Endothelial cell of umbilical vein (primary cell): ENCODE results near the gene TM6SF1. TPM values are rescaled to one million over a fixed set of nuclear protein-coding genes. Genes with fewer than 3 reads are reported as not detected.

Experiments used
- BruUV-seq: library from RNA; stranded (reverse); fragments of 400-500 nt; replicated peaks from 2 replicates; lab custom pipeline; 2021; lab: Mats Ljungman, UMichigan
- CTCF ChIA-PET: fragments of 300-600, 350-600 bp; sonication (Branson Sonifier 250); formaldehyde crosslinking; loops from one replicate; lab custom pipeline; 2021; ENCODE audit warnings: antibody characterized with exemption, inconsistent platforms; lab: Charles Lee
- POLR2A ChIA-PET: fragments of 300-600, 350-600 bp; sonication (Branson Sonifier 250); formaldehyde crosslinking; loops from one replicate; lab custom pipeline; 2021; ENCODE audit warnings: antibody characterized with exemption, inconsistent platforms; lab: Charles Lee
- DNase-seq: peaks from one replicate; pipeline ENCODE4 v3.0.0-alpha.2; 2011; ENCODE audit warnings: low read depth, low spot score
- FAIRE-seq: peaks from 2 replicates; lab custom pipeline; 2011; peaks lifted over from hg19 to GRCh38; lab: Jason Lieb, UNC
- H2AFZ ChIP-seq: 2 replicates; pipeline ENCODE4 v1.6.0; 2012; ENCODE audit warnings: low read depth, low read length, control low read depth, inconsistent platforms
- H3K27ac ChIP-seq: 2 replicates; pipeline ENCODE4 v1.5.1; 2011; ENCODE audit warnings: low read depth, mild to moderate bottlenecking, control low read depth, low read length, moderate library complexity; ENCODE audit not compliant: insufficient read depth
- H3K27me3 ChIP-seq, 2 experiments: 2 replicates each; pipeline versions ENCODE4 v1.6.0 to v1.6.1; 2011; ENCODE audit warnings: low read length in 2 of 2, mixed read lengths in 1 of 2; ENCODE audit not compliant: control insufficient read depth in 2 of 2, insufficient read depth in 2 of 2
- H3K36me3 ChIP-seq, 2 experiments: 2 replicates in 1 of 2; 3 replicates in 1 of 2; pipeline ENCODE4 v1.5.1; 2011; ENCODE audit warnings: low read length in 2 of 2, mild to moderate bottlenecking in 1 of 2, moderate library complexity in 1 of 2; ENCODE audit not compliant: control insufficient read depth in 2 of 2, insufficient read depth in 2 of 2; ENCODE audit errors: extremely low read depth in 1 of 2
- H3K4me1 ChIP-seq: 3 replicates; pipeline ENCODE4 v1.5.1; 2011; ENCODE audit warnings: mild to moderate bottlenecking, low read length; ENCODE audit not compliant: control insufficient read depth, insufficient read depth; ENCODE audit errors: extremely low read depth
- H3K4me2 ChIP-seq: 2 replicates; pipeline ENCODE4 v1.6.1; 2011; ENCODE audit warnings: low read length, control low read depth, mixed read lengths; ENCODE audit not compliant: insufficient read depth
- H3K4me3 ChIP-seq, 3 experiments: fragments of 200-600 bp in 1 of 3; sonication (generic), shearing (Covaris generic) in 1 of 3; replicated peaks in 1 of 3; 2 replicates each; pipeline ENCODE4 v1.5.1; 2011 to 2016; ENCODE audit warnings: control low read depth in 3 of 3, low read length in 3 of 3, mild to moderate bottlenecking in 2 of 3, inconsistent platforms in 1 of 3, low read depth in 1 of 3, moderate library complexity in 1 of 3; ENCODE audit not compliant: insufficient read depth in 1 of 3
- H3K79me2 ChIP-seq: 2 replicates; pipeline ENCODE4 v1.6.0; 2012; ENCODE audit warnings: low read length, inconsistent platforms; ENCODE audit not compliant: control insufficient read depth, insufficient read depth
- H3K9ac ChIP-seq: replicated peaks from 2 replicates; pipeline ENCODE3; 2011; ENCODE audit warnings: low read length, control low read depth; ENCODE audit not compliant: insufficient read depth; ENCODE audit errors: extremely low read depth
- H3K9me1 ChIP-seq: replicated peaks from 3 replicates; pipeline ENCODE4 v1.6.0; 2011; ENCODE audit warnings: mild to moderate bottlenecking, low read length; ENCODE audit not compliant: control insufficient read depth, insufficient read depth; ENCODE audit errors: extremely low read depth
- H3K9me3 ChIP-seq: replicated peaks from 2 replicates; pipeline ENCODE4 v1.5.1; 2012; ENCODE audit warnings: low read length, inconsistent platforms; ENCODE audit not compliant: control insufficient read depth, insufficient read depth
- H4K20me1 ChIP-seq: replicated peaks from 2 replicates; pipeline ENCODE3; 2011; ENCODE audit warnings: mild to moderate bottlenecking, low read length; ENCODE audit not compliant: control insufficient read depth, insufficient read depth; ENCODE audit errors: extremely low read depth
- EZH2 ChIP-seq: IDR thresholded peaks from 2 replicates; pipeline ENCODE4 v1.6.1; 2012; ENCODE audit warnings: borderline replicate concordance, low read depth, mild to moderate bottlenecking, moderate library complexity, low read length, inconsistent platforms; ENCODE audit not compliant: severe bottlenecking
- GATA2 ChIP-seq: IDR thresholded peaks from 2 replicates; pipeline ENCODE4 v1.7.0; 2011; ENCODE audit warnings: low read depth, mild to moderate bottlenecking, moderate library complexity, mixed read lengths, low read length; ENCODE audit not compliant: insufficient read length, insufficient read depth
- MYC ChIP-seq: IDR thresholded peaks from one replicate; pipeline ENCODE4 v1.6.1; 2011; ENCODE audit warnings: mild to moderate bottlenecking, low read depth, low read length
- POLR2A ChIP-seq: IDR thresholded peaks from 2 replicates; pipeline ENCODE4 v1.6.1; 2012; ENCODE audit warnings: low read depth, mild to moderate bottlenecking, control low read depth, low read length
- POLR2AphosphoS5 ChIP-seq: IDR thresholded peaks from 2 replicates; pipeline ENCODE4 v1.6.1; 2012; ENCODE audit warnings: low read depth, mild to moderate bottlenecking, control low read depth, low read length, moderate library complexity; ENCODE audit not compliant: insufficient read depth
- dilution Hi-C: fragments of 300-500 bp; cut with MboI; formaldehyde crosslinking; loops from one replicate; pipeline ENCODE4 v1.15.0; 2019; ENCODE audit warnings: low sequenced_read_pairs; ENCODE audit not compliant: extremely low pct_ligation_motif_present
- intact Hi-C: fragments of 100-400 bp; cut with micrococcal nuclease; formaldehyde crosslinking; loops from one replicate; pipeline ENCODE4 v1.10.0; 2022
- polyA plus RNA-seq, 4 experiments: library from polyadenylated mRNA; depleted of rRNA in 3 of 4; stranded (reverse) in 3 of 4; unstranded in 1 of 4; fragments of >200 nt; gene quantifications; 2 replicates each; pipeline versions ENCODE4 v1.2.1 to v1.2.3, GENCODE V29; 2011 to 2012; ENCODE audit warnings: missing spikeins in 1 of 4
- total RNA-seq: library from RNA; stranded (reverse); gene quantifications from 2 replicates; pipeline ENCODE4 v1.2.3, GENCODE V29; 2021
- TF ChIP-seq, protein P1 (sequence below): IDR thresholded peaks from 2 replicates; pipeline ENCODE4 v1.6.1; 2011; ENCODE audit not compliant: insufficient read depth, insufficient read length
- TF ChIP-seq, protein P2 (sequence below), 2 donors: IDR thresholded peaks; 1 replicate in 1 of 2; 2 replicates in 1 of 2; pipeline ENCODE4 v1.5.1; 2011; ENCODE audit warnings: low read length in 2 of 2, mild to moderate bottlenecking in 2 of 2, moderate library complexity in 2 of 2, control low read depth in 1 of 2, inconsistent platforms in 1 of 2, low read depth in 1 of 2; ENCODE audit not compliant: insufficient read depth in 1 of 2; ENCODE audit errors: extremely low read depth in 1 of 2

The TM6SF1 gene
- total and polyA plus RNA-seq, 2 donors (not counting 3 experiments of a cell fraction or from before 2014, with no cell fraction given) = 26.5 to 38.0 TPM

DNA sequence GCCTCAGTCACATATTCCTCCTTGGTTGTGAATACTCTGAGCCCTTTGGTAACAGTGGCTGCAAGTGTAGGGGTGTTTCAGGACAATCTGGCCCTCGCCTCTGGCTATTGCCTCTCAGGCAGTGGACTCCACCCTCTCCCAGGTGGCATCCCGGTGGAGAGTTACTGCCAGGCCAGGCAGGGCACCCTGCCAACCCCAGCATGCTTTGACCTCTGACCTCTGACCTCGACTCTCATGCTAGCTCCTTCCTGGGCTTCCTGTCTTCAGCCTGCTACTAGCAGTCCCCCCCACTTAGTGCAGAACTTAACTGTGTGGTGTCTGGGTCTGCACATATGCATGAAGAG is 5.5 kb downstream of the TM6SF1 start:
- H3K27me3 ChIP-seq = no peaks in the 10 kb centered on the region
- H2AFZ ChIP-seq = no peak overlapping the region
- peaks cover under 1 to 17% of the 10 kb centered on the region in 2 experiments for H3K36me3 ChIP-seq
- no peak for FAIRE-seq
- no peaks in the 10 kb centered on the region for H3K9me3 ChIP-seq
- peak overlapping the region in 1 of 3 experiments; percentile 0 for H3K4me3 ChIP-seq
- BruUV-seq = no TSS peak
- H3K4me2 ChIP-seq = peak overlapping the region; percentile 37
- peak overlapping the region; percentile 4 for H3K9ac ChIP-seq
- intact Hi-C loops = loop anchor here (1.0 to 5.0 kb wide), 5 partner anchors 21 to 571 kb away; partner anchors contain the start of genes BTBD1, C15orf40 and RPS17
- H3K27ac ChIP-seq = peak overlapping the region; percentile 60
- TF ChIP-seq, protein P1, sequence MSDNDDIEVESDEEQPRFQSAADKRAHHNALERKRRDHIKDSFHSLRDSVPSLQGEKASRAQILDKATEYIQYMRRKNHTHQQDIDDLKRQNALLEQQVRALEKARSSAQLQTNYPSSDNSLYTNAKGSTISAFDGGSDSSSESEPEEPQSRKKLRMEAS = no peak
- TF ChIP-seq MYC = no peak
- peak; percentile 60 for TF ChIP-seq POLR2A
- TF ChIP-seq GATA2 = no peak
- TF ChIP-seq, protein P2, sequence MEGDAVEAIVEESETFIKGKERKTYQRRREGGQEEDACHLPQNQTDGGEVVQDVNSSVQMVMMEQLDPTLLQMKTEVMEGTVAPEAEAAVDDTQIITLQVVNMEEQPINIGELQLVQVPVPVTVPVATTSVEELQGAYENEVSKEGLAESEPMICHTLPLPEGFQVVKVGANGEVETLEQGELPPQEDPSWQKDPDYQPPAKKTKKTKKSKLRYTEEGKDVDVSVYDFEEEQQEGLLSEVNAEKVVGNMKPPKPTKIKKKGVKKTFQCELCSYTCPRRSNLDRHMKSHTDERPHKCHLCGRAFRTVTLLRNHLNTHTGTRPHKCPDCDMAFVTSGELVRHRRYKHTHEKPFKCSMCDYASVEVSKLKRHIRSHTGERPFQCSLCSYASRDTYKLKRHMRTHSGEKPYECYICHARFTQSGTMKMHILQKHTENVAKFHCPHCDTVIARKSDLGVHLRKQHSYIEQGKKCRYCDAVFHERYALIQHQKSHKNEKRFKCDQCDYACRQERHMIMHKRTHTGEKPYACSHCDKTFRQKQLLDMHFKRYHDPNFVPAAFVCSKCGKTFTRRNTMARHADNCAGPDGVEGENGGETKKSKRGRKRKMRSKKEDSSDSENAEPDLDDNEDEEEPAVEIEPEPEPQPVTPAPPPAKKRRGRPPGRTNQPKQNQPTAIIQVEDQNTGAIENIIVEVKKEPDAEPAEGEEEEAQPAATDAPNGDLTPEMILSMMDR (IDR thresholded peaks at IDR 0.05; ENCODE audit: extremely low read depth in 1 of 2, insufficient read depth in 1 of 2, low read depth in 1 of 2, low read length in 2 of 2) = no peak
- no peak for TF ChIP-seq EZH2
- TF ChIP-seq POLR2AphosphoS5 = peak; percentile 2
- H3K79me2 ChIP-seq = peaks cover 29% of the 10 kb centered on the region
- H3K9me1 ChIP-seq = no peaks in the 10 kb centered on the region
- H4K20me1 ChIP-seq = no peaks in the 10 kb centered on the region
- ChIA-PET POLR2A (no interaction called here), CTCF (interaction anchor here (0.8 to 2.4 kb wide), 5 partner anchors 46 to 573 kb away, joined by 3 to 11 read pairs (median 3); partner anchors contain the start of genes BTBD1, C15orf40 and RPS17)
- DNase-seq = no peak
- H3K4me1 ChIP-seq = peaks cover 59% of the 10 kb centered on the region
- dilution Hi-C loops = no loop called here
